Stimulated activated CD4-positive, alpha-beta T cell treated with anti-CD3 and anti-CD28 coated beads, Interleukin-1b, Interleukin-23, amount 100 ng/mL, for 4 hours (primary cell): ENCODE data around the gene SMOC2.
"Not testable (repeated sequence)": the region's sequence is repeated elsewhere in the genome, so short reads cannot be mapped to it uniquely, and the experiment has no call there.

ENCODE experiments used
- DNase-seq, 2 donors: peaks; one replicate each; pipeline ENCODE4 v3.0.0-alpha.2; 2020; ENCODE audit warnings: low read depth in 2 of 2

Gene SMOC2

DNA sequence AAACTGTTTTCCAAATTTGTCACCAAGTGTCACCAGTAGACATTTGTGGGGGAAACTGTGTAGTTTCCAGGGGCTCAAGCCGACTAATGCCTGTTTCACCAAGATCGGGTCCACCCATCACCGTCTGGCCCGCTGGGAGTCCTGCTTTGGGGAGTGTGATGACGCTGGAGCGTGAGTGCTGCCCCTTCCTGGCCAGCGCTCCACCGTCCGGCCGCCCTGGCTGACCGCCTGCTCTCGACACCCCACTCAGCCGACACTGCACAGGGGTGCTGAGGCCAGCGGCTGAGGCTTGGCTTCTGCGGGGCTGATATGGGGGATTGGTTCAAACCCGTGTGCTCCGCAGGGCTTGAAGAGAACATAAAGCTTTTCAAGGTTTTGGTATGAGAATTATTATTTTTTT, 160.1 kb downstream of the SMOC2 start:
- no peak for DNase-seq

DNA sequence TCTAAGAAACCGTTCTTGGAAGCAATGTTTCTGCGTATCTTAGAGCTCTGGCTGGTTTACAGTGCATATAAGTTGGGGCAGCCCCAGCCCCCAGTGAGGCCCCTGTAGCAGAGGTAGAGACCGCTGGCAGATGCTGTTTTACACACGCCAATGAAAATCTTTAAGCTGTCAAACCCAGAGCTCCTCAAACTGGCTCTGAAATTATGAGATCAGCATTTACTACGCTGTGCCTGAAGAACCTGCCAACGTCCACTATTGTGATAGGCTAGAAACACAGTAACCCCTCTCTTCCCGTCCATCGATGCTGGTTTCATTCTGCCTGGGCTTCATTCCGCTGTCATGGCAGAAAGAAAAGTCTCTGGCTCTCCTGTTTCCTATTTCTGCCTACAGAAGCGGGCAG, 160.6 kb downstream of the SMOC2 start:
- DNase-seq, result no peak

DNA sequence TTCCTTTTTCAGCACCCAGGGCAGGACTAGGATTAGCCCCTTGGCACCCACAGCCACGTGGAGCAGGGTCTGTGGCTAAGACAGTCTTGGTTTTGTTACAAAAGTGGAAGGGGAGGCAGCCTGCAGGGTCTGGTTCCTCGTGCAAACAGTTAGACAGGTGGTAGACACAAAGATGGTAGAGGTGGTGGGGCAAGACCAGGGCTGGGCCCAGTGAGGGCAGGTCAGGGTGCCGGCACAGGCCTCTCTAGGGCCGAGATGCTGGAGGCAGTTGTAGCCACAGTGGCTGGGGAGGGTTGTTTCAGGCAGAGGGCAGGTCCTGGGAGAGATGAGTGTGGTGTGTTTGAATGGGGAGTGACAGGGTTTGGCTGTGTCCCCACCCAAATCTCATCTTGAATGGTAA, 161.6 kb downstream of the SMOC2 start:
- DNase-seq, result no peak

DNA sequence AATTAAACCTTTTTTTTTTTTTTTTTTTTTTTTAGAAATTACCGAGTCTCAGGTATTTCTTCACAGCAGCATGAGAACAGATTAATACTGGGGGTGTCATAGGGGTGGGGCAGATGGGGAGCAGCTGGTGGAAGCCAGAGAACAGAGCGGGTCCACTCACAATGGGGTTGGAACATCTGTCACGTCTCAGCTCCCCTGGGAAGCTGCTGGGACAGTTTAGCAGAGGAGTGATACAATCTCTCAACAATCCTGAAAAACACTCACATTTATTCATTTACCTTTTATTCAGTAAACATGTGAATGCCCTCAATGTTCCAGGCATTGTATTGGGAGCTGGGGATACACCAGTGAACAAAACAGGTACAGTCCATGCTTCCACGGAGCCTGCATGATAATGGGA, 162.2 kb downstream of the SMOC2 start:
- no peak for DNase-seq

DNA sequence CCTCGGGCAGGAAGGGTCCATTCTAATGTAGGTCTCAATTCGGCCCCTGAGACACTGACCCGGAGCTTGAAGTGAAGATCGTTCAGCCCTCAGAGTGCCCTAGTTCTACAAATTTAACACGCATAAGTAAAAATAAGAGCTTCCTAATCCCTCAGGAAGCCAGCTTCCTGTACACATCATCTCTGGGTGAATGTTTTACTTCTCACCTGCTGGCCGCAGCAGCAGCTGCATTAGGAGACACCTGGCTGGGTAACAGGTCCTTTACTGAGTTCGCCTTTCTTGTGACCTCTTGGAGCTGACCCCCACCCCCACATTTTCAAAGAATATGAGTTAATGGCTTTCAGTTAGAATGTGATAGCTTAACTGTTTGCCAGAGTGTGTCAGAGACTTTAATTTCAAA, 165.0 kb downstream of the SMOC2 start:
- DNase-seq, result no peak

DNA sequence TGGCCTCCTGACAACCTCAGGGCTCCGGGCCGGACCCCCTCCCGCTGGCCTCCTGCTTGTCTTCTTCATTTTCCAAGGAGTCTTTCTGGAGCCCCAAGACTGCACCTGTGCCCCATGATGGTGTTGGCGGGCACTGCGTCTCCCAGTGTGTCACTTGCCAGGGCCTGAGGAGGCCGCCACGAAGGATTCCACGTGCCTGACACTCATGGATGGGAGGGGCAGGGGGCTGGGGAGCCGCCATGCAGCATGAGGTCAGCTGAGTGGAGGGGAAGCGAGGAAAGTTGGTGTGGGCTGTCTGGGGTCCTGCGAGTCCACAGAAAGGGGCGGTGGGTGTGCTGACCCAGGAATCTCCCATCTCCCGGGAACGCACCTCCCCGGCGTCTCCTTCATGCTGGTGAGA, 165.7 kb downstream of the SMOC2 start:
- DNase-seq, result no peak

DNA sequence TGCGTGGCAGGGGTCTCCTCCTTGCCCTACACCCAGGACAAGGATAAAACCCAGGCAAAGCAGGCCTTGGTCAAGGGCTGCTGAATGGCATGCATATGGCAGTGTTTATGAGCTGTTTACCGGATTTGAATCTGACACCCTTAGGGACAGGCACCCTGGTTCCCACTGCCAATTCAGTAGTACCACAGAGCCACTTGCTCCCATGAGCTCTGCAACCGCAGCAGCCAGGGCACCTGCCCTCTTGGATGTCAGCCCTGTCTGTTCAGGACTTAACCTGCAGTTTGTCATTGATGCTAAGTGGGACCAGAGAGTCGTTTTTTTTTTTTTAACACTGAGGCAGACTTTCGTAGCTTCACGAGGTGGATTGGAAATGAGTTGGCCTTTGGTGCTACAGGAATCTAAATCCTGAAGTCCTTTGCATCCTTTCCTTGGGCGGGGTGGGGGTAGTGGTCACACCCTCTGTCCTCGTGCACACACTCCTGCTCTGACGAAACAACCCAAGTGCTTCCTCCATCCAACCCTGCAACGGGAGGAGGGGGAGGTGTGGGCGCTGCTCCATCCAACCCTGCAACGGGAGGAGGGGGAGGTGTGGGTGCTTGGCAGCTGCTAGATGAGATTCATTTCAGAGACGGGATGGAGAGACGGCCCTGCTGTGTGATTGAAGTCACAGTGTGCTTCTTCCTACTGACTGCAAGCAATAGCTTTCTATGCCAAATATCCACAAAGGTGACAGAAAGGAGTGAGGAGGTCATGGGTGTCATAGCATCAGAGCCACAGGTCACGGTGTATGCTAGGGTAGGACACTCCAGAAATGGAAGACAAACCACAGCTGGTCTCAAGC, 166.5 kb downstream of the SMOC2 start:
- no peak for DNase-seq

DNA sequence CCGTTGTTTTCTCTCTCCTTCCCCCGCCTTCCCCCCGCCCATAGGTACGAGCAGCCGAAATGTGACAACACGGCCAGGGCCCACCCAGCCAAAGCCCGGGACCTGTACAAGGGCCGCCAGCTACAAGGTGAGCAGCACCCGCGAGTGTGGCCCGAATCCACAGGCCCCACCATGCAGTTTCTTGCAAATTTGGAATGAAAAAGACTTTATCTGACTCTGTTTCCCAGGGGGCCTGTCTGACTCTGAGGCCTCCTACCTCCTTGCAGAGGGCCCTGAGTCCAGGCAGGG, 167.1 kb downstream of the SMOC2 start:
- DNase-seq, result no peak

DNA sequence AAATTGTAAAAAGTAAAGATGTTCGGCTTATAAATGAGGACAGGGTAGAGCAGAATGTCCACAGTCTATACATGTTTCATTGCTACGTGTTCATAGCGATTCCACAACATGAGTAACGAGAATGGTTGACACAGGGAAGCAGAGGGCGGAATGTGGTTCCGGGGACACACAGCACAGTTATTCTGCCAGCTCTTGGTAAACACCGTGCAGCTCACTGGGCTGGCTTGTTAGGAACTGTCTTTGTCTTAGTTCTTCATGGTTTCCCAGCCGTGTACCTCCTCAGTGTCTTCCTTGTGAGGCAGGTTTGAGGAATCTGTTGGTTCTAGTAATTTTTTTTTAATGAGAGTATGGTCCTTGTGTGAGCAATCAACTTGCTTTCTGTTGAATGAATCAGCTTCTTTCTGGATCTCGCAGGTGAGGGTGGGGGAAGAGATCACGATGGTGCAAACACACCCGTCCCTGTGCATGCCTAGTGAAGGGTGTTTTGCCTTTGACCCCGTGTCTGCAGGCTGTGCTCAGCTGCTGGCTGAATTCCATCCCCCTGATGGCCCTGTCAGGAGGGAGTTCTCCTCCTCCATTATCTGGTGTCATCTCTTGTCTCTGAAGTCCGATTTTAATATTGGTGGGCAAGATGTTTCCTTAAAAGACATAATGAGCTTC, 168.2 kb downstream of the SMOC2 start:
- DNase-seq, result no peak

DNA sequence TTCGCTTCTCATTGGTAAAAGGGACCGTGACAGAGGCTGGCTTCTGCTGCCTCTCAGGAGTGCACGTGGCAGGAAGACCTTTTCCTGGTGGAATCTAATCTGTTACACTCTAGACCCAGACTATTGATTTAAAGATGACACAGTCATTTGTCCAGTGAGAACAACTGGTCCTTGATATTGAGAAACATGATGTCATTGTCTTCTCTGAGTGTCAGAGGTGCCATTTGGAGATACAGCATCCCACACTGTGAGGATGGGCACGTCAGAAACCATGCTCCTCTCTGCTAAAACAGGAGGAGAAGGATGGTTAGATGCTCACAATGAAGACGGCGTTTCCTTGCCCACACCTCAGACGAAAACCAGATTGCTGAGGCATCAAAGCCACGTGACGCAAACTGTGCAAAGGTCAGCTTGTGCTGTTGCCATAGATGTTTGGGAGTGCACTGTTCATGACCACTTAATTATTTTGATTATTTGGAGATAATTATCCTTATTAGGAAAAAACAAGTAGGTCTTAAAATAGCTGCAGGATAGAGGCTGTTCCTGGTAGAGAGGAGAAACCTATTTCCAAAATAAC, 169.0 kb downstream of the SMOC2 start:
- DNase-seq, result no peak

DNA sequence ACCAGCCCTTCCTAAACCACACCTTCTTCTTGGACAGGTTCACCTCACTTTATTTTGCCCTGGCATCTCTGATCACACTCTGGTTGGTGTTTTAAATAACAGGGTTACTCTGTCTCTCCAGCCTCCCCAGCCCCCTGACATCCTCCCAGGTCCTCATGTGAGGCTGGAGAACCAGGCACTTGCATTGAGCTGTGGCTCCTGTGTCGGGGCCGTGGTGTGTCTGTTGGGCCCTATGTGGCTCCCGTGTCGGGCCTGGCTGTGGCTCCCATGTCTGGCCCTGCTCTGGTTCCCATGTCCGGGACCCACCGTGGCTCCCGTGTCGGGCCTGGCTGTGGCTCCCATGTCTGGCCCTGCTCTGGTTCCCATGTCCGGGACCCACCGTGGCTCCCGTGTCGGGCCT, 170.0 kb downstream of the SMOC2 start:
- not testable (repeated sequence) for DNase-seq

DNA sequence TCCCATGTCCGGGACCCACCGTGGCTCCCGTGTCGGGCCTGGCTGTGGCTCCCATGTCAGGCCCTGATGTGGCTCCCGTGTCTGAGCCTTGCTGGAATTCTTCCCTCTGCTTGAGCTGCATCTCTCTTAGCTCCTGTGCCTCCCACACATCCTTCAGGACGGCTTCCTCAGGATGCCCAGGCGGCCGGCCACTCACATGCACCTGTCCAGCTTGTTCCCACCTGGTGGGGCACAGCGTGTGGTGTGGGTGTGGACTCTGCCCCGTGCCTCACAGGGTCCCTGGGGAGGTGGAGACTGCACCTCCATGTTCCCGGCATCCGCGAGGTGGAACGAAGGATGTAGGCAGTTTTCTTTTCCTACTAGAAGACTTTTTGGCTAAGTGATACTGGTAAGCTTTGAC, 170.7 kb downstream of the SMOC2 start:
- no peak for DNase-seq

DNA sequence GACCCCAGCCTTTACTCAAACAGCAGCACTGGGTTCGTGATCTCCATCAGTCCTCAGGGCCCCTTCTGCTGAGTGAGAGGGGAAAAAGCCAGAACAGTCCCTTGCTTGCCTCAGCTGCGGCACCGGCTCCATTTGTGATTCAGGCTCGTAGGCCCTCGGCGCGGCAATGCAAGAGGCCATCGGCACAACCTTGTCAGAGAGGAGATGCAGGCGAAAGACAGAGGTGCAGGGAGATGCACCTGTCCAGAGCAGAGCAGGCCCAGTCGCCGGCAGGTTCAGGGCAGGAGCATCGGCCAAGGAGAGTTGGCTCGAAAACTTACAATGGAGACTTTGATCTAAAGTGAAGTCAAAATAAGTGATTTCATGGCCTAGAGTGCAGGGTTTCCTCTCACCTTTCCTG, 171.6 kb downstream of the SMOC2 start:
- no peak for DNase-seq

DNA sequence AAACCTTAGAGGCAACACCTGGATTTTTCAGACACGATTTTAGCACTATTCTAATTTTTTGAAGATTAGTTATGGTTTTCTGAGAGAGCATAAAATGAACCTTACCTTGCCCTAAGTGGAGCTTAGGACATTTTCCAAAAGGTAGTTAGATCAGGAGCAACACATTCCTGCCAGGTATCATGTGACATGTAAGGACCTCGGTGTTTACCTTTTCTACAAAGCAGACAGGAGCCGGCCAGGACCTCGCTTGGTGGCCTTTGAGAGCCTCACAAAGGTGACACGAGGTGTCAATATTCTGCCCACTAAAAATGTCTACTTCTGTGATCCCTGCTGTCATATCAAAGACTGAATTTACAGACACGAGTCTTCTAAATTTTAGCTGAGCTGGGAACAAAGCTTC, 174.9 kb downstream of the SMOC2 start:
- no peak for DNase-seq

DNA sequence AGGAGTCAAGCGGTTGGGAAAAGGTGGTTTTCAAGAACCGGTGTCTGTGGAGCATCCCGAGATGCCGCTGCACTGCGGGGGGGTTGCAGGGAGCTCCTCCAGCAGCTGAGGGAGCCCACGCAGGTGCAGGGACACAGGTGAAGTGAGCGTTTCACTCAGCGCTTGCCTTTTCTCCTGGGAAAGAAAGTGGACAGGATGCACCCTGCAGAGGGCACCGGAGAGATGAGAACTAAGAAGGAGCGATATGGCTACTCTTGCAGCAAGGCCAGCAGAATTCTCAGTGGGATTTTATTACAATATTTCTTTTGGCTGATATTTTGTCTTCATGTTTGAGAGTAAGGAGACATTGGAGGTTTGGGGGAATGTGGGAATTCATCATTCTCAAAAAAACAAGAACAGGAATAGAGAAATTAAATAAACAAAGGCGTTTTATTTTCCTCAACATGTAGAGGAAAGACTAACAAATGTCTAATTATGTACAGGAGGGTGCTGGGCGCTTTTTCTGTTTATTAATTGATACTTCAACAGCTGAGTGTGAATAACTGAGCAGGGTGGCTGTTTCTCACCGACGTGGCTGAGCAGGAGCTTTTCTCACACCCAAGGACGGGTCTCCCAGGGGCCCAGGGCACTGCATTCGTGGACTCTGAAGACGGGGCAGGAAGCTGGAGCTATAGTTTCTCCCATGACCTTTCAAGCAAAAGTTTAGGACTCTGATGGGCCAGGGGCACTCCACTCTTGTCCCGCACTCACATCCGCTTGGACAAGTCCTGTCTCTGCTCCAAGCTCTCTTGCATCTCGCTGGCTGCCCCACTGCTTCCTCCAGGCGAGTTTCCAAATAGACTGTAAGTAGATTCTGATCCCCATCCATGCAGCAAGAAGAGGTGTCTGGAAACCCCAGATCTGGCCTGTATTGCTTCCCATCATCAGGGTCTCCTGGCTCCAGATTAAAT, 176.1 kb downstream of the SMOC2 start:
- no peak for DNase-seq

DNA sequence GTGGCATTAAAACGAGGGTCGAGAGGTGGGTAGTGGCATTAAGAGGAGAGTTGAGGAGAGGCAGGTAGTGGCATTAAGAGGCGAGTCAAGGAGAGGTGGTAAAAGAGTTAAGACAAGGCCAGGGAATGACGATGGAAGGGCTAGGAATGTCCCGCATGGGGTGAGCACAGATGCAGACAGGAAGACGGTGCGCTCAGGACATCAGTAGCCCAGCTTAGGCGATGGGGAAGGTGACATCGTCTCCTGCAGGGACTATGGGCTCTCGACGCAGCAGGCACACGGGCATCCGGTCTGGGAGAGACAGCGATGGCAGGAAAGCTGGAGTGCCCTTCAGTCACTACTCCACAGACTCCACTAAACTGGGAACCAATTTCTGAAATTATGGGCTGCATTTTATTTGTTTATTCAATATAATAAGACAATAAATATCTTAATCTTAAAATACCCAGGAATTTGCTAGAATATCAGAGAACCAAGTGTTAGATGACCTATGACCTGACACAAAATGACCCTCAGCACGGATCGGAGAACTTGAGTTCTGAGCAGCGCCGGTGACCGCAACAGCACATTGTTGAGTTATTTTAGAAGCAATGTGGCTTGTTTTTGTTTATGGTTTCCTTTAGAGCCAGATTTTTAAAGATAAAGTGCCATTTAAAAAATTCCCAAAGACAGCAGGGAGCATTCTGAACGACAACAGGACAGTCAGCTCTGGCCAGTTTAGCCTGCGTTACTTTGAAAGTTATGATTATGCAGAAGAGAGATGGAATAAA, 177.7 kb downstream of the SMOC2 start:
- no peak for DNase-seq

DNA sequence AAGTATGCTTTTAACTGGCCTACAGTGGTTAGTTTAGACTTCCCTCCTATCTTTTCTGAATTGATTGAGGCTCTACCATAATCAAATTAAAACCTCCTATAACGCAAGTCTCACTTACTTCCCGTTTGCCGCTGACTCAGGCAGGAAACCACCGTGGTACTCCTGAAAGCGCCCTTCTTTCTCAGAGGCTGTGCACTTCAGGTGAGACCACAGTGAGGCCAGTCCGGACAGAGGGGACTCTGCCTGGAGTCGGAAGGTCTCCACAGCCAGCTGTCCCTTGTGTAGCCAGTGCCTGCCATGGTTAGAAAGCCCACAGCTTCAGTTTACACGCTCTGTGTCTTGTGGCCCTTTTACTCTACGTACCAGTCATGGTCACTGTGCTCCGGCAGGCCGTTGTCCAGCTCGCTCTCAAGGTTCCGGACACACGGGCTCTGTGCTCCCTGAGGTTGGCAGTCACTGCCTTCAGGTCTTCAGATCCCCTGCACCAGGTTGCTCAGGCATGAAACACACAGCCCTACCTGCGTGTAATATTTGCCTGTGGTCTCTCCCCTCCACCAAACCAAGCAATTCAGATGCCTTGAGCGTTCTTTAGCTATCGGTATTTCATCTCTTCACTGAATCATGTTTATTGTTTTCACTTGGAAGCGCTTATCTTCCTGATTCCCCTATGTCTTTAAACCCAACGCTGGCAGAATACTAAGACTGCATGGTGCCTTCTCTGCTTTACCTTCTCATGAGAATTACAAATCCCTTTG, 178.8 kb downstream of the SMOC2 start:
- peak in 1 of 2 donors; percentile 12 for DNase-seq

DNA sequence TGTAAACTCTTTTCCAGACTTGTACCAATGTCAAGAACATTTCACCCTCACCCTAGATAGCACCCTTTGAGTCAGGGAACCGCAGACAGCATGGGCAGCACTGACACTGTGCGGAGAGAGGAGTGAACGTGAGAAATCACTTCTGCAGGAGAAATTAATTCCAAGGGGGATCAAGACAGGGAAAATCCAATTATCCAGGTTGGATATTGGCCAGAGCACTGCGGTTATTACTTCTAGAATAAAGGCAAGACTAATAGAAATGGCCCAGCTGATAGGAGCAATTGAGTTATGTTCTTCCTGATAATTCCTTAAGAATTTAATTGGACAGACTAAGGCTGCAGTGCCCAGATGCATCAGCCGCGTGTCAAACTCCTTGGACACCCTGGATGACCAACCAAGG, 179.6 kb downstream of the SMOC2 start:
- no peak for DNase-seq

DNA sequence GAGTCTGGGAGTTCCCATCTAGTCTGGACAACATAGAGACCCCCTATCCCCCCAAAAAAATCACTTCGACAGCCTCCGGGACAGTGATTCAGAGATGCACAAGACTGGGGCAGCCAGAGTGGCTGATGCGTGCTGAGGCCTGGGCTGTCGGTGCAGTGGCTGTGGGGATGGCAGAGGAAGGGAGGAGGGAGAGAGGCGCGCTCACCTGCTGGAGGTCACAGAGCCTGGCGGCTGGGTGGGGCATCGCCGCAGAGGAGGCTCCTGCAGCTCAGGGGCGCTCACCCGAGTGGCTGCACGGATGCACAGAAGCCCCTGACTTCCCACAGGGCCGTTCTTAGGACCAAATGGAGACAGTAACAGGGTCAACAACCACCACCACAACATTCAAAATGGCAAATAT, 182.8 kb downstream of the SMOC2 start:
- no peak for DNase-seq

DNA sequence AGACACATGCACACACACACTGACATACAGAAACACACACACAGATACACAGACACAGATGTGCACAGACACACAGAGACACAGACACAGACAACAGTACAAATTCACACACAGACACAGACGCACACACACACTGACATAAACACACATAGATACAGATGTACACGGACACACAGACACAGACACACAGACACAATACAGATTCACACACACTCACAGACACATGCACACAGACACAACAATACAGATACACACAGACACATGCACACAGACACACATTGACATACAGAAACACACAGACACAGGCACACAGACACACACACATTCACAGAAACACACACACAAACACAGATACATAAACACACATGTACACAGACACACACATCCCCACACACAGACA, 183.6 kb downstream of the SMOC2 start:
- no peak for DNase-seq

DNA sequence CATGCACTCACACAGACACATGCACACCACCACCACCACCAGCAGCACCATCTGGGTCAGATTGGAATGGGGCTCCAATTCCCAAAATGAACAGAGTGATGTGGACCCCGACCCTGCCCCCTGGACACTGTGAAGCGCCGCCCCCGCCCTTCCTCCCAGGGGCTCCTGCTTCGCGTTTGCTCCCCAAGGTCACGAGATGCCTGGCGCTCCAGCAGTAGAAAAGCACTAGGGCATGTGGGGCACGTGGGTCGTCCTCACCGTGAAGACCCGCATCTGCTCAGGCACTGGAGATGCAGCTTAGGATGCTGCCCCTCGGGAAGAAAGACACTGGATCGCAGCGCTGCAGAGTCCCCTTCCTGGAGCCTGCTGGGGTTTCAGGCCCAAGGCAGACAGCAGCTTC, 184.0 kb downstream of the SMOC2 start:
- no peak for DNase-seq
